Stimulated activated CD8-positive, alpha-beta memory T cell treated with anti-CD3 and anti-CD28 coated beads, Interleukin-7, amount 100 ng/mL, for 24 hours (primary cell): ENCODE results near the gene NANS.
"Not testable (repeated sequence)": the region's sequence is repeated elsewhere in the genome, so short reads cannot be mapped to it uniquely, and the experiment has no call there.

ENCODE experiments used
- DNase-seq: peaks from one replicate; pipeline ENCODE4 v3.0.0-alpha.2; 2020; ENCODE audit warnings: low read depth

NANS gene

DNA sequence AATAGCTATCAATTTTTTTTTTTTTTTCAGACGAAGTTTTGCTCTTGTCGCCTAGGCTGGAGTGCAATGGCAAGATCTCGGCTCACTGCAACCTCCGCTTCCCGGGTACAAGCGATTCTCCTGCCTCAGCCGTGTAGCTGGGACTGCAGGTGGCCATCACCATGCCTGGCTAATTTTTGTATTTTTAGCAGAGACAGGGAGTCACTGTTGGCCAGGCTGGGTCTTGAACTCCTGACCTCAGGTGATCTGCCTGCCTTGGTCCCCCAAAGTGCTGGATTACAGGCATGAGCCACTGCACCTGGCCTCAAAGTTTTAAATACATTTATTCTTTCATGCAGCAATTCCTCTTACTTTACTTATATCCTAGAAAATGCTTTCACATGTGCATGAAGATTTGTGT, 44.9 kb downstream of the NANS start:
- no peak for DNase-seq

DNA sequence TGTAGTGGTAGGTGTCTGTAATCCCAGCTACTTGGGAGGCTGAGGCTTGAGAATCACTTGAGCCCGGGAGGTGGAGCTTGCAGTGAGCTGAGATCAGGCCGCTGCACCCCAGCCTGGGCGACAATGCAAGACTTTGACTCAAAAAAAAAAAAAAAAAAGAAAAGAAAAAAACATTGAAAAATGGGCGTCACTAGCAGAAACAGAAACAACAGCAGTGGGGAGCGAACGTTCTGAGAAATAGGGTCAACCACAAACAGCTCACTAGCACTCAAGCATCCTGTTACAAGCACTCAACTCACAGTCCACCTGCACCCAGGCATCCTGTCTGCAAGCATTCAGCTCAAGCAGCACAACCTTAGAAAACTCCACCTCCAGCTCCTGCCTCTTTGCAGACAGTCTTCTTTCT, 45.3 kb downstream of the NANS start:
- no peak for DNase-seq

DNA sequence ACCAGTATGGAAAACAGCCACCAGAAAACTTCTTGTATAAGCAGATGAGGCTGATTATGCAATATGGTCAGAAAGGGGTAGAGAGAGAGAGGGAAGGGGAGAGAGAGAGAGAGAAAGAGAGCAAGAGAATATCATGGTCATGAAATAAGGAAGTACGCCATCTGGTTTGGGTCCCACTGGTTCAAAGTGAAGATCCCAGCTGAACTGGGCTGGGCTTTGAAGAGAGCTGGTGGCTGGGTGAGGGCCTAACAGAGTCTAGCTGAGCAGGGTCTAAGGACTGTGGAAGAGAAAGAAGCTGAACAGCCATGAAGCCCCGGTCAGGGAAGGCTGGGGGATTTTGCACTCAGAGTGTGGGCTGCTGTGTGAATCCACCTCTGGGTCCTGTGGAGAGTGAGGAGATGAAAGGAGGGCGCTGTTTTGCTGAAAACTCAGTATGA, 47.9 kb downstream of the NANS start:
- DNase-seq = no peak

DNA sequence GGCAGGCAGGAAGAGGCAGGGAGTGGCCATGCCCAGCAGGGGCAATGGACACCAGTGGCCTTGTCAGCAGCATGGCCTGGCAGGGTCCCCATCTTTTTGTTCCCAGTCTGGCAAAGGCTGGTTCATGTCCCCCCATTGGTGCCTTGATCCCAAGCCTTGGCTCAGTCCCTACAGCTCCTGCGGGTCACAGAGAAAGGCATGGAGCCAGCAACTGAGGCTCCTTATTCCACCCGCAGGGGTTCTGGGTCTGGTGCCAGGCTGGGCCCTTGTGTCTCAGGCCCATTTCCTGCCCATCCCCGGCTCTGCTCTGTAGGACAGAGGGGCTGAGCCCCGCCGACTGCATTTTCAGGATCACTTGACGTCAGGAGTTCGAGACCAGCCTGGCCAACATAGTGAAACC, 48.5 kb downstream of the NANS start:
- DNase-seq = no peak

DNA sequence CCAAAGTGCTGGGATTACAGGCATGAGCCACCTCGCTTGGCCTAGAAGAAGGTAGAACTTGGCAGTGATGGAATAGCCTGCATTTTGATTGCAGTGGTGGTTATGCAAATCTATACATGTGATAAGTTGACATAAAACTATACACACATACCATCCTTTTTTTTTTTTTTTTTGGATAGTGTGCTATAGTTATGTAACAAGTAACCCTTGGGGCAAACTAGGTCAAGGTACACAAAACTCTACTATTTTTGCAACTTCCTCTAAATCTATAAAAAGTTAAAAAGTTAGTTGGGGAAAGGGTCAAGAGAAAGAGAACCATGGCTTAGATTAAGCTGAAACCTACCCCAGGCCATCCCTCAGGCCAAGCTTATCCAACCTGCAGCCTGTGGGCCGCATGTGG, 51.4 kb downstream of the NANS start:
- no peak for DNase-seq

DNA sequence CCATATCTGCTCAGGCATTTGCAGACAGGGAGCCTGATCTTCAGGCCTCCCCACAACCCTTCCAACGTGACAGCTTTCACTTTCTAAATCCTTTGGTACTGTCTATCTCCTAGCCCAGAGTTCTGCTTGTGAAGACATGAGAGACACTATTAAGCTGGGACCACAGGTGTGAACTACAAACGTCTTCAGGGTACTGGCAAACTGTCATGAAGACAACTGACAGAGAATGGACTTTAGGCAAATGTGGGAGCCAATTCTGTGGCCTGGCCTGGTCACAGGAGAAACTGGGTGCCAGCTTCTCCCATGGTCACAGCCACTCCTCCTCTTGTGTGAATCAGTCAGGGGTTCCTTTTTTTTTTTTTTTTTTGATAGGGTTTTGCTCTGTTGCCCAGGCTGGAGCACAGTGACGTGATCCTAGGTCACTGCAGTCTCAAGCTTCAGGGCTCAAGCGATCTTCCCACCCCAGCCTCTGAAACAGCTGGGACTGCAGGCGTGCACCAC, 52.0 kb downstream of the NANS start:
- DNase-seq = no peak

DNA sequence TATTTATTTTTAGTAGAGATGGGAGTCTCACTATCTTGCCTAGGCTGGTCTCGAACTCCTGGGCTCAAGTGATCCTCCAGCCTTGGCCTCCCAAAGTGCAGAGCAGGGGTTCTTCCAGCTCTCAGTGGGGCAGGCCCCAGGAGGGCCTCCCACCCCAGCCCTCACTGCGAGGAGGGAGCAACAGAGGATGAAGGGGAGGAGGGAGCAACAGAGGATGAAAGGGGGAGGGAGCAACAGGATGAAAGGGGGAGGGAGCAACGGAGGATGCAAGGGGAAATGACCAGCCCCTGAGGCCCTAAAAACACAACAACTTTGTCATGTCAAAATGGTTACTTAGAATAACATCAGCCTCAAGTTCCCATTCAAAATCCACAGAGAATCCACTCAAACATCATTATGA, 52.5 kb downstream of the NANS start:
- no peak for DNase-seq

DNA sequence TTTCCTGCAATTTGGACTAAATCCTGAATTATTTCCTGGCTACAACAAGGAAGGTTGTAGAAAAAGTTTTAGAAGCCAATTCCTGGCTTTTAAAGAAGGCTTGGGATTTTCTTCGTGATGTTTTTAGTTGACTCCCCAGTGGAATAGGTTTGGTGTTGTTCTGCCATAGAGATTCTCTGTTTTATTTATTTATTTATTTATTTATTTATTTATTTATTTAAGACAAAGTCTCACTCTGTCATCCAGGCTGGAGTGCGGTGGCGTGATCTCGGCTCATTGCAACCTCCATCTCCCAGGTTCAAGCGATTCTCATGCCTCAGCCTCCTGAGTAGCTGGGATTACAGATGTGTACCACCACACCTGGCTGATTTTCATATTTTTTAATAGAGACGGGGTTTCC, 60.6 kb downstream of the NANS start:
- not testable (repeated sequence) for DNase-seq

DNA sequence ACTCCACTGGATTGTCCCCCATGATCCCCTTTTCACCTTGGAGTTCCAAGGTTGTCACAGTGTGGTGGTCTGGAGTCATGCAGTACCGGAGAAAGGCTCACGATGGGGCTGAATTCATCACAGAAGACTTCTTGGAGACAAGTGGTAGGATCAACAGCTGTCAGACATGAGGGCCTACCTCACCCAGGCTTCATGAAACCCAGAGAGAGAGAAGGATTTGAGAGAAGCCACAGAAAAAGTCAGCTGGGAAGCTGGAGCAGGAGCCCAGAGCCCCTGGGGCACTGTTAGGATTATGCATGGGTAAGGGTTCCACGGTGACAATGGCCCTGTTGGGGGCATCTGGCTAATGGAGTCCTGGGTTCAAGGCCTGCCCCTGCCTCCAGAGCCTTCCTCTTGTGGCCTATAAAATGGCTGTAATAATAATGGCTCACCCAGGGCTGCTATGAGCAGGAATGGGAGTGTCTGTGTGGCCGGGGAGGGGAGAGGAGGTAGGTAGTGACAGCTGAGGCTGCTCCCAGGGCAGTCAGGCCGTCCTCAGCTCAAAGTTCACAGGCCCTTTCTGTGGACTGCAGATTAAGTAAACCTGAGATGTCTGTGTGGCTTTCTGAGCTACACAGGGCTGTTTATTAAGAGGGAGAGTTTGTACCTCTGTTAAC, 61.6 kb downstream of the NANS start:
- no peak for DNase-seq

DNA sequence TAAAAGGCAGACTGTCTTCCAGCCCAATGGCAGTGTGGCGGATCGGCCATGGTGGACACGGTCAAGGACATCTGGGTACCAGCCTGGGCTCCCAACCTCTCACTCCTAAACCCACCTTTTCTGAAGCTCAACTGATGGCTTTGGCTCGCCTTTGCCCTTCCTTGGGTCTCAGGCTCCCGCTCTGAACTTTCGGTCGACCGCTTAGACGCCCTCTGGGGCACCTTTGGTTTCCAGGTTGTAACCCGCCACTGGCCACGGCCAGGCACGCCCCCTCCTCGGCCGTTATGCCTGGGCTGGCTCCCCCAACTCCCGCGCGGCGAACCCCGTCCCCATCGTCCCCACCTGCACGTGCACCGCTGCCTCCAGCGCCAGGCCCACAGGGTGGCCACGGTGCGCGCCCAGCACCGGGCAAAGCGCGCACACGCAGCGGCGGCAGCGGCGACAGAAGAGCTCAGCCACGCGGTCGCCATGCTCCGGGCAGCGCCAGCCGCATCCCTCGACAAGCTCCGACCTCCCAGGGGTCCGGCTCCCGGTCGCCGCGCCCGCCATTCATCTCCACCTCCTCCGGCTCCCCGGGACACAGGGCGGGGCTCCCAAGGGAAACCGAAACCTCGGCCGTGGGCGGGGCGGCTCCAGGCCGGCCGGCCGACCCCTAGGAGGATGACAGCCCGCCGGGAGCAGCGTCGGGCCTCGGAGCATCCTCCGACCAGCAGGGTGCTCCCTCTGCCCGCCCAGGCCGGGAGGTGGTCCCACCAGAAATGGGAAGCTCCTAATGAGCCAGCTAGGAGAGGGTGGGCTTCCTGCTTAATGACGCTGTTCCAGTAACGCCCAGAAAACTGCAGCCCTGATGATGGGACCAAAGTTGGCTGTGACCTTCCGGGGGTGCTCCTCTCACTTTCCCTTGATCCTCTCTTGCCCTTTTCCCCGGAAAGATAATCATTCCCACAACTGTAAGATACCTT, 62.4 kb downstream of the NANS start, which contains the start of gene TRIM14:
TRIM14 (minus strand) TSS at position 583 of the 962 bp plus-strand sequence; CDS start at position 549, 34 bp downstream.
- DNase-seq = no peak

DNA sequence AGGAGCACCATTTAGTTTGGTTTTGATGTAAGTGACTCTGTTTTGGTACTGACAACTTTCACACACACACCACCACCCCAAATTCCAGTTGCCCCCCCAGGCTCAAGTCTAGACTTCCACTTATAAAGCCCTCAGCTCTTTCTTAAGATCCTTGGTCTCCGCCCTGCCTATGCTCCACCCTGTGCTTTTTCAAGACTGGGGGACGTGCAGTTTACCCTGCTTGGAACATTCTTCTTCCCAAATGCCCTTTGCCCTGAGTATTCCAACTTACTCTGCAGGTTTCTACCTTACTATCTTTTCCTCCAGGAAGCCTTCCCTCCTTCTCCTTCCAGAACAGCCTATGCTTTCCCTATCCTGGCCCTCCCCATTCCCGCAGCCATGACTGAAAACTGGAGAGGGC, 63.9 kb downstream of the NANS start:
- no peak for DNase-seq

DNA sequence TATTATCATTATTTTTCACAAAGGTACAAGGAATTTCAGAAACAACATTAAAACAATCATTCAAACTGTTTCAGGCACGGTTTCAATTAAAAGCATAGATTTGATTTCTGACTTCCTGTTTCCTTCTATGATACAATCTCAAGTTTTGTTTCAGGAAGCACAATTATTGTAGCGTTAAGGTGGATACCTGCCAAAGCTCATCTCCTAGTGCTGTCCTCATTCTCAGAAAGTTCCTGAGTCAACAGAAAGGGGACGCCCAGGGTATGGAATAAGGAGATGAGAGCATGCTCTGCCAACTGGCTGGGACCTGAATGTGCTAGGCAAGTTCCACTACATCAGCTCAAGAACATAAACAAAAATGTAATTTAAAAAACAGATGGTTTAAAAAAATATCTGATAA, 64.5 kb downstream of the NANS start:
- DNase-seq = no peak

DNA sequence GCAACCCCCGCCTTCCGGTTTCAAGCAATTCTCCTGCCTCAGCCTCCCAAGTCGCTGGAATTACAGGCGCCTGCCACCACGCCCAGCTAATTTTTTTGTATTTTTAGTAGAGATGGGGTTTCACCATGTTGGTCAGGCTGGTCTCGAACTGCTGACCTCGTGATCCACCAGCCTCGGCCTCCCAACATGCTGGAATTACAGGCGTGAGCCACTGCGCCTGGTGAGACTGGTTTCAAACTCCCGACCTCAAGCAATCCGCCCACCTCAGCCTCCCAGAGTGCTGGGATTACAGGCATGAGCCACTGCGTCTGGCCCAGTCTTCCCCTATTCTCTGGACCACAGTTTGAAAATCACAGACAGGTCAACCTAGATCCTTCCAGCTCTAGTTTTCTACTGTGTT, 67.6 kb downstream of the NANS start:
- not testable (repeated sequence) for DNase-seq

DNA sequence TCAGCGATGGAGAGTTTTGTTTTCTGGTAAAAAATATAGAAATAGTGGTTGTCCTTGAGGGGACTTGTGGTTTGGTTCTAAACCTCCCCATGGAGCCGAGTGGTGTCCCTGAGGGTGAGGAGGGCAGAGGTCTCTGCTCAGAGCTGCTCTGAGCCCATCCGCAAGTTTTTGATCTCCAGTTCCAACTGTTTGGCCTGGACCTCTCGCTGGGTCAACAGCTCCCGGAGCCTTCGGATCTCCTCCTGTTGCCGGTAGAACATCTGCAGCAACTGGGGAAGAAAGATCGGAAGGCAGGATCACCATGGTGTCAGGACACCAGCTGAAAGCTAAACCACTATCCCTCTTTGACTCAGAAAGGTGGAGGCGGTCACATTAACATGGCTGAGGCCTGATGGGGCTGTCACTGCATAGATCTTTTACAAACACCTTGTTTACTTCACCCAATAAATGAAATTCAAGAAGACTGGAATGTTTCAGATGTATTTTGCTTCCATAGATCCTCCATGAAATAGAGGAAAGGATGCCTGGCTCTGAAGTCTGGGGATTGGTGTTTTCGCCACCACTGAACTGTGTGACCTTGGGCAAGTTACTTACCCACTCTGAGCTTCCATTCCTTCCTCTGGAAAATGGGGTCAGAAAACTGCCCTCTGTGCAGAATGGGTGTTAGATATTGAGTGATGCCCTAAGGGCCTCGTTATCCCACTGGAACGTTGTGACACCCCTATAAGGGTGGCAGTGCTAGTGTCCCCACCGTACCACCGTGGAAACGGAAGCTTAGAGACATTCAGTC, 68.3 kb downstream of the NANS start:
- DNase-seq = no peak

DNA sequence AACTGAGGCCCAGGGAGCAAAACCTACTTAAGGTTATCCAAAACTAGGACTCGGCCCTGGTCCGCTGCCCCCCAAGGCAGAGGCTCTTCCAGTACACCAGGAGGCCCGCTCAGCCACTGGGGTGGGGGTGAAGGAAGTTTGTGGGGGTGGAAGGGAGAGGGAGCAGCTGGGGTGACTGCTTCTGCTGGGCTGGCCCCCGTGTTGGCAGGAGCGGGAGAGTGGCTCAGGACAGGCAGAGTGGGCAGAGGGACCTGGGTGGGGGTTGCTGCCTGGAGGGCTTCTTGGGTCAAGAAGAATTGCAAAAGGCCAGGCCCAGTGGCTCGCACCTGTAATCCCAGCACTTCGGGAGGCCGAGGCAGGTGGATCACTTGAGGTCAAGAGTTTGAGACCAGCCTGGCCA, 70.7 kb downstream of the NANS start:
- no peak for DNase-seq

DNA sequence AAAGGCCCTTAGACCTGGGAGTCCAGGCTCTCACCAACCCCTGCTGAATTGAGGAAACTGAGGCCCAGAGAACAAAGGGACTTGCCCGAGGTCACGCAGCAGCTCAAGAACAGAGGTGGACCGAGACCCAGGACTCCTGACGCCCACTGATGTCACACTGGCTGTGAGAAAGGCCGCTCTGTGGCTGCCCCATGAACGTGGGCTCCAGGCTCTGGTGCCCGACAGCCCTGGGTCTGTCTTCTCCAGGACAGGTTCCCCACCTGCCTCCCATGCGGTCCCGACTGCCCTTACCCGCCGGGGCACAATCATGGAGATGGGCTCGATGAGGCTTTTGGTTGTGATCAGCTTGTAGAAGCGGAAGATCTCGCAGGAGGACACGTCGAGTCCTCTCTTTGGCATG, 71.8 kb downstream of the NANS start:
- DNase-seq = no peak

DNA sequence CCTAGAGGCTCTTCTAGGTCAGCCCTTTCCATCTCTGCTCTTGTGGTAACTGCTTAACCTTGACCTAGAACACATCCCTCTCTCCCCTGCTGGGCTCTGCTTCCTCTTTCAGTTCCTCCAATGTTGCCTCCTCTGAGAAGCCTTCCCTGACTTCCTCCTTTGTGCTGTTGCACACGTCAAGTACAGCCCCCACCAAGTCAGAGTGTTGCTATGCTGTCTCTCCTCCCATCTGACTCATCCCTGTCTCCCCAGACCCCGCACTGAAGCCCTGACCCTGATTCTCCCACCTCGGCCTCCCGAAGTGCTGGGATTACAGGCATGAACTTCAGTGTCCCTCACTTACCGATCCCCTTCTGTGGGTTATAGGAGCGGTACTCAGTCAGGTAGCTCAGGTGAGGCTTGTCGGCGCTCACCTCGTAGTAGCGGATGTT, 72.9 kb downstream of the NANS start:
- DNase-seq = no peak

DNA sequence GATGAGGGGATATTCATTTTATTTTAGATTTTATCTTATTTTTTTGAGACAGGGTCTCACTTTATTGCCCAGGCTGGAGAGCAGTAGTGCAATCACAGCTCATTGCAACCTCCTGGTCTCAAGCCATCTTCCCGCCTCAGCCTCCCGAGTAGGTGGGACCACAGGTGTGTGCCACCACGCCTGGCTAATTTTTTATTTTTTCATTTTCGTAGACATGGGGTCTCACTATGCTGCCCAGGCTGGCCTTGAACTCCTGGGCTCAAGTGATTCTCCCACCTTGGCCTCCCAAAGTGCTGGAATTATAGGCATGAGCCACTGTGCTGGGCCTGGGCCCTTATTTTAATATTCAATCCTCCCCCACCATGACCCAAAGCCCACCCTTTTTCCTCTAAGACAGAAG, 73.5 kb downstream of the NANS start:
- DNase-seq = not testable (repeated sequence)

DNA sequence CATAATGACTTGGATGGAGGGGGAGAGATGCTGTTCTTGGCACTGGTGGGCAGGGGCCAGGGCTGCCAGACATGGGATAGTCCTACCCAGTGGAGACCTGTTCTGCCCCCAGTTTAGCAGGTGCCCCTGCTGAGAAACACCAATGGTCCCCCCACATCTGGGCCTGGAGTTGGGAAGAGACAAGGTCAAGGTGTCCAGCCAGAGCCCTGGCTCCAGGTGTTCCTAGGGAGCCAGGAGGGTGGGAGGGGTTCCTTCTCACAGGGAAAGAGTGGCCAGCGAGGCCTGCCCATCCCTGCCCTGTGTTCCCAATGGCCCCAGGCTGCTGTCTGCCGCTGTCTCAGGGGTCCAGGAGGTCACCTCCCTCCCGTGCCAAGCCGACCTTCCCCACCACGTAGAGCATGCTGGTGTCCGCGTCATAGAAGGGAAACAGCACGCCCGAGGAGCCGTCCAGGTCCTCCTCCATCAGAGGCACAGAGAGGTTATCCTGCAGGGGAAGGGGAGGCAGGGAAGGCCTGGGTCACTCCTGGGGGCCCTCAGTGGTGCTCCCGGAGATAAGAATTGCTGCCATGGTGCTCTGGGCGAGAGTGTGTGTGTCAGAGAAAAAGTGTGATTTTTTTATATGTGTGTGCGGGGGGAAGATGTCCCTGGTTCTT, 74.2 kb downstream of the NANS start:
- DNase-seq = no peak

DNA sequence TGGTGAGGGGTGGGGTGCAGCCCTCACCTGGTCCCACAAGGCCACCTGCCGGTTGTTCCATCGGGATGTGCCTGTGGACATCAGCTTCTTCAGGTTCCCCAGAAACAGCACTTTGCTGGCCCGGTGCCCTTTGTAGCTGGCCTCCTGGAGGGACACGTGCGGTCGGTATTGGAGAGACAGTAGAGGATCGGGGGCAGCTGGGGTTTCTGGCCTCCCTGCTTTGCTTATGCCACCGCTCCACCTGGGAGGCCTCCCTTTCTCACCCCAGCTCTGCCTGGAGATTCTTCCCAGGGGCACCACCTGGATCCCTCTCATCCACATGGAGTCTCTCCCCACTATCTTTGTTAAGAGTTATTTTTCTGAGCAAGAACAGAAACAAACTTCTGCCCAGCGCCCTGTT, 75.6 kb downstream of the NANS start:
- no peak for DNase-seq
